ENCODE measurements around the gene NLRP9. TPM values are rescaled to one million over a fixed set of nuclear protein-coding genes. Genes with fewer than 3 reads are reported as not detected.

Gene NLRP9
- total and polyA plus RNA-seq, 2 of the 13 experiments (the other 11 are each of a cell fraction or from before 2014, with no cell fraction given), result not detected

- TF ChIP-seq THRA (CRISPR knock-in tag; IDR thresholded peaks at IDR 0.05; ENCODE audit: borderline replicate concordance) (no peak), SYNCRIP (IDR thresholded peaks at IDR 0.05; ENCODE audit: insufficient read depth, low read depth, low read length) (no peak), HNRNPLL (IDR thresholded peaks at IDR 0.05; ENCODE audit: low read depth, low read length, poor library complexity, severe bottlenecking) (no peak), BCLAF1 (IDR thresholded peaks at IDR 0.05) (no peak), CREB1 (IDR thresholded peaks at IDR 0.05) (no peak), CREB1 (CRISPR knock-in tag; IDR thresholded peaks at IDR 0.05) (no peak), TFDP1 (CRISPR knock-in tag; IDR thresholded peaks at IDR 0.05; ENCODE audit: borderline replicate concordance) (no peak), ZFX (CRISPR knock-in tag; IDR thresholded peaks at IDR 0.05; ENCODE audit: low read depth) (no peak; the same call in none of the 2 replicates), ZNF18 (CRISPR knock-in tag; IDR thresholded peaks at IDR 0.05; ENCODE audit: insufficient replicate concordance) (peak; percentile 75)
Measured at GRCh38 chr19:55683449-55684261, 54.5 kb downstream of the NLRP9 start (continued).
